ENCODE results near the gene UTP15.

Gene UTP15

GRCh38 chr5:73564675-73565074 is 868 bp upstream of the UTP15 start:
- DNase-seq (ENCODE audit: low read depth), result no peak

- DNase-seq (ENCODE audit: low read depth), result no peak
Measured at GRCh38 chr5:73565969-73566547, 515 bp downstream of the UTP15 start.

GRCh38 chr5:73582285-73583145 is 17.0 kb downstream of the UTP15 start:
- no peak for DNase-seq (ENCODE audit: low read depth)

GRCh38 chr5:73587923-73588322 is 22.4 kb downstream of the UTP15 start:
- DNase-seq (ENCODE audit: low read depth), result no peak

GRCh38 chr5:73591102-73591695 is 25.7 kb downstream of the UTP15 start:
- no peak for DNase-seq (ENCODE audit: low read depth)

GRCh38 chr5:73591698-73592501 is 26.4 kb downstream of the UTP15 start:
- no peak for DNase-seq (ENCODE audit: low read depth)

GRCh38 chr5:73592551-73592950 is 27.0 kb downstream of the UTP15 start:
- DNase-seq (ENCODE audit: low read depth), result no peak

- DNase-seq (ENCODE audit: low read depth), result no peak
Measured at GRCh38 chr5:73596705-73597328, 31.3 kb downstream of the UTP15 start.

- DNase-seq (ENCODE audit: low read depth), result no peak
Measured at GRCh38 chr5:73599380-73599779, 33.8 kb downstream of the UTP15 start.

- DNase-seq (ENCODE audit: low read depth), result no peak
Measured at GRCh38 chr5:73603998-73604397, 38.5 kb downstream of the UTP15 start.

- DNase-seq (ENCODE audit: low read depth), result no peak
Measured at GRCh38 chr5:73605223-73606087, 39.9 kb downstream of the UTP15 start.

GRCh38 chr5:73606206-73606753 is 40.7 kb downstream of the UTP15 start:
- DNase-seq (ENCODE audit: low read depth), result no peak

GRCh38 chr5:73607228-73607627 is 41.7 kb downstream of the UTP15 start:
- no peak for DNase-seq (ENCODE audit: low read depth)

- DNase-seq (ENCODE audit: low read depth), result no peak
Measured at GRCh38 chr5:73612799-73613198, 47.3 kb downstream of the UTP15 start.

- no peak for DNase-seq (ENCODE audit: low read depth)
Measured at GRCh38 chr5:73615085-73615484, 49.5 kb downstream of the UTP15 start.

GRCh38 chr5:73615947-73616346 is 50.4 kb downstream of the UTP15 start:
- DNase-seq (ENCODE audit: low read depth), result no peak

GRCh38 chr5:73617510-73618279 is 52.2 kb downstream of the UTP15 start:
- DNase-seq (ENCODE audit: low read depth), result no peak

- DNase-seq (ENCODE audit: low read depth), result no peak
Measured at GRCh38 chr5:73619606-73620333, 54.2 kb downstream of the UTP15 start.

GRCh38 chr5:73620334-73620687 is 54.8 kb downstream of the UTP15 start:
- no peak for DNase-seq (ENCODE audit: low read depth)
